Peyer's patch (tissue), 4 donors: ENCODE measurements around the gene DLGAP4.

Experiments used
- CTCF ChIP-seq, 6 experiments: fragments of 450-650 bp in 4 of 6; fragments of 200-600 bp in 2 of 6; sonication (generic) in 1 of 6; IDR thresholded peaks; one replicate each; pipeline ENCODE4 v1.5.1; 2017 to 2019; ENCODE audit warnings: antibody characterized with exemption in 6 of 6, mild to moderate bottlenecking in 3 of 6, moderate library complexity in 1 of 6
- POLR2A ChIP-seq, 2 donors: fragments of 450-650 bp; IDR thresholded peaks; one replicate each; pipeline ENCODE4 v1.5.1; 2017; ENCODE audit warnings: antibody characterized with exemption in 2 of 2, mild to moderate bottlenecking in 2 of 2, moderate library complexity in 2 of 2

GRCh38 chr20:36368869-36369268, 62.7 kb downstream of the DLGAP4 start:
- TF ChIP-seq CTCF (IDR thresholded peaks at IDR 0.05) (no peak), POLR2A (IDR thresholded peaks at IDR 0.05) (no peak)
